HG03108 (cell line): ENCODE results near the gene ENDOU.

Source experiments
- ATAC-seq: cut with Tn5 transposase; IDR thresholded peaks from one replicate; pipeline ENCODE4 v1.9.1; 2021; ENCODE audit warnings: moderate library complexity; ENCODE audit not compliant: unreplicated experiment

Gene ENDOU

GRCh38 chr12:47725091-47725772, at the start of gene ENDOU:
Gene ENDOU, minus strand, starts transcription at chr12:47725490. Its CDS starts 77 bp downstream, at chr12:47725413.
- ATAC-seq = no peak

GRCh38 chr12:47774663-47775062, 49.4 kb upstream of the ENDOU start:
- ATAC-seq = no peak

GRCh38 chr12:47773858-47774580, 48.7 kb upstream of the ENDOU start:
- ATAC-seq = no peak

GRCh38 chr12:47773062-47773857, 48.0 kb upstream of the ENDOU start, which contains the start of gene SLC48A1:
Gene SLC48A1, plus strand, starts transcription at chr12:47773238. Its CDS starts 67 bp downstream, at chr12:47773305.
- peak; percentile 72 for ATAC-seq

- no peak for ATAC-seq
These were observed 47.4 kb upstream of the ENDOU start for GRCh38 chr12:47772738-47773061.

GRCh38 chr12:47772094-47772660, 46.9 kb upstream of the ENDOU start:
- no peak for ATAC-seq

GRCh38 chr12:47771304-47771703, 46.0 kb upstream of the ENDOU start:
- no peak for ATAC-seq

GRCh38 chr12:47770086-47770726, 44.9 kb upstream of the ENDOU start:
- no peak for ATAC-seq

GRCh38 chr12:47769234-47770085, 44.2 kb upstream of the ENDOU start:
- no peak for ATAC-seq

- no peak for ATAC-seq
These were observed 43.1 kb upstream of the ENDOU start for GRCh38 chr12:47768323-47768811.

GRCh38 chr12:47767216-47767724, 42.0 kb upstream of the ENDOU start:
- no peak for ATAC-seq

GRCh38 chr12:47766502-47767215, 41.4 kb upstream of the ENDOU start:
- no peak for ATAC-seq

- no peak for ATAC-seq
These were observed 38.4 kb upstream of the ENDOU start for GRCh38 chr12:47763481-47764346.

- no peak for ATAC-seq
These were observed 37.7 kb upstream of the ENDOU start for GRCh38 chr12:47762850-47763465.

- peak; percentile 40 for ATAC-seq
These were observed 33.8 kb upstream of the ENDOU start, which contains the start of gene RAPGEF3 for GRCh38 chr12:47758834-47759690. Gene RAPGEF3, minus strand, starts transcription at chr12:47758880. Its CDS starts 324 bp downstream, at chr12:47758556.

- ATAC-seq = no peak
These were observed 33.2 kb upstream of the ENDOU start for GRCh38 chr12:47758584-47758833.
